ENCODE measurements around the gene PIK3C2A.

DNA sequence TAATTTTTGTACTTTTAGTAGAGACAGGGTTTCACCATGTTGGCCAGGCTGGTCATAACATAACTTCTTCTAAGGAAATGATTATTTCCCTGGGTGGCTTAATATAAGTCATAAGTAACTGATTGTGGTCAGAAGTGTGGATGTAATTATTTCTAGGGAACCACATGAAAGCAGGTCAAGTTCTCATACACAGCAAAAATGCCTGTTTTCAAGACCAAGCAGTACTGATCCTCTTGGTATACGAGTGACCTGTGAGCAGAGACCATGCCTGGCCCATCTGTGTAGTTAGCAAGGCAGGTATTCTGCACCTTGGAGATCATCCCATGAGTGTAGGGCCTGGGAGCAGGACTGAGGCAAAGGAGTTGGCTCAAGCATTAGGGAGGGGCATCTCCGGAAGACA lies 36.3 kb upstream of the PIK3C2A start:
- TF ChIP-seq, protein P1, sequence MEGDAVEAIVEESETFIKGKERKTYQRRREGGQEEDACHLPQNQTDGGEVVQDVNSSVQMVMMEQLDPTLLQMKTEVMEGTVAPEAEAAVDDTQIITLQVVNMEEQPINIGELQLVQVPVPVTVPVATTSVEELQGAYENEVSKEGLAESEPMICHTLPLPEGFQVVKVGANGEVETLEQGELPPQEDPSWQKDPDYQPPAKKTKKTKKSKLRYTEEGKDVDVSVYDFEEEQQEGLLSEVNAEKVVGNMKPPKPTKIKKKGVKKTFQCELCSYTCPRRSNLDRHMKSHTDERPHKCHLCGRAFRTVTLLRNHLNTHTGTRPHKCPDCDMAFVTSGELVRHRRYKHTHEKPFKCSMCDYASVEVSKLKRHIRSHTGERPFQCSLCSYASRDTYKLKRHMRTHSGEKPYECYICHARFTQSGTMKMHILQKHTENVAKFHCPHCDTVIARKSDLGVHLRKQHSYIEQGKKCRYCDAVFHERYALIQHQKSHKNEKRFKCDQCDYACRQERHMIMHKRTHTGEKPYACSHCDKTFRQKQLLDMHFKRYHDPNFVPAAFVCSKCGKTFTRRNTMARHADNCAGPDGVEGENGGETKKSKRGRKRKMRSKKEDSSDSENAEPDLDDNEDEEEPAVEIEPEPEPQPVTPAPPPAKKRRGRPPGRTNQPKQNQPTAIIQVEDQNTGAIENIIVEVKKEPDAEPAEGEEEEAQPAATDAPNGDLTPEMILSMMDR (IDR thresholded peaks at IDR 0.05; ENCODE audit: low read depth, low read length, missing input control) = no peak
- TF ChIP-seq YY1 (IDR thresholded peaks at IDR 0.05) = no peak
- TF ChIP-seq, protein P2, sequence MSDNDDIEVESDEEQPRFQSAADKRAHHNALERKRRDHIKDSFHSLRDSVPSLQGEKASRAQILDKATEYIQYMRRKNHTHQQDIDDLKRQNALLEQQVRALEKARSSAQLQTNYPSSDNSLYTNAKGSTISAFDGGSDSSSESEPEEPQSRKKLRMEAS (IDR thresholded peaks at IDR 0.05) = no peak

Measured in liver (tissue), 2 donors.